NCI-H2107 (cell line): ENCODE results near the gene CCNB1.
"Not testable (repeated sequence)": the region's sequence is repeated elsewhere in the genome, so short reads cannot be mapped to it uniquely, and the experiment has no call there.

Experiments used
- DNase-seq: peaks from one replicate; lab custom pipeline; 2025; lab: John Stamatoyannopoulos, UW

The CCNB1 gene

GRCh38 chr5:69184621-69185020 is 17.7 kb downstream of the CCNB1 start:
- no peak for DNase-seq

- DNase-seq: no peak
Observed at GRCh38 chr5:69187342-69187741, 20.4 kb downstream of the CCNB1 start.

DNA sequence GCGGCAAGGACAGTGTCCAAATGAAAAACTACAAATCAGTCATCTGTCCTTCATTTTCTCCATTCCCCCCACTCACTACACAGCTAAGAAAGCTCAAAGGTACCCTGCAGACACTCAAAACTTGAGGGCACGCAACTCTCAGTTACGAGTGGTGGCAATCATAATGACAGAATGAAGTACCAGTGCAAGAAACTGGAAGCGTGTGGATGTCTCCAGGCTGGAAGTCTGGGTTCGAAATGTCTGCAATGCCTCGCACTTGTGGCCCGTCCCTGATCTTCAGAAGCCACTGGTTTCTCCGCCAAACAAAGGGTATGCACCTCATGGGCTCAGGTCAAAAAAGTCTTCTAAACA is 21.8 kb downstream of the CCNB1 start:
- no peak for DNase-seq

- peak; percentile 74 for DNase-seq
Observed at GRCh38 chr5:69189162-69190086, 22.5 kb downstream of the CCNB1 start, which contains the start of gene CENPH. CENPH (plus strand) TSS chr5:69189583; CDS start chr5:69189635, 52 bp downstream.

DNA sequence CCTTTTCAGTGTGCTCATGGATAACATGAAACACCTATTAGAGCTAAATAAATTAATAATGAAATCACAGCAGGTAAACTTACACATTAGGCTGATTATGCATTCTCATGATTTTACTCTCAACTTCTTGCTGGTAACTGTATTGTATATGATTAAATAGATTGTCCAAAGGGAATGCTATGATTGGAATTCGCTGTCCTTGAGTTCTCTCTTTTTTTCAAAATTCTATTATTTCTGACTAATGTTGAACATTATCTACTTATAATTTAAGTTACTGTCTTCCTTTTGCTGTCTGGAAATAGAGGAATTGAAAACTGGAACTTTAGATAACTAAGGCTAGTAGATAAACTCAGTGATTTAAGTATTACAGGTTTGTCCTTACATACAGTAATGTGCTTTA is 35.5 kb downstream of the CCNB1 start:
- no peak for DNase-seq

DNA sequence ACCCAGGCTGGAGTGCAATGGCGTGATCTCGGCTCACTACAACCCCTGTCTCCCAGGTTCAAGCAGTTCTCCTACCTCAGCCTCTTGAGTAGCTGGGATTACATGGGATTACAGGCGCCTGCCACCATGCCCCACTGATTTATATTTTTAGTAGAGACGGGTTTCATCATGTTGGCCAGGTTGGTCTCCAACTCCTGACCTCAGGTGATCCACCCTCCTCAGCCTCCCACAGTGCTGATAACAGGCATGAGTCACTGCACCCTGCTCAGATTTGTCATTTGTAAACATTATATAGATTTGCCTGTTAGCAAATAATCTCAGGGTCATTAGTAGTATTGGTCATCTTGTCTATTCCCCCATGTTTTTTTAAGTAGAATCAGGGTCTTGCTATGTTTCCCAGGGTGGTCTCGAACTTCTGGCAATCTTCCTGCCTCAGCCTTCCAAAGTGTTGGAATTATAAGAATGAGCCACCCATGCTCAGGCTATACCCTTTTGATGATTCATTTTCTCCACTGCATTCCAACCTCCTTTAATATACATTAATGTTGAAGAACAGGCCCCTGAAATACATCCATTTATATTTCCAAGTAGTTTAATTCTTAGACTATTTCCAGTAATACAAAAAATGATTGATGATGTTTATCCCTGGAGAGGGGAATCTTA is 39.7 kb downstream of the CCNB1 start:
- no peak for DNase-seq

- no peak for DNase-seq
Observed at GRCh38 chr5:69209602-69210001, 42.7 kb downstream of the CCNB1 start.

- no peak for DNase-seq
Observed at GRCh38 chr5:69211200-69211599, 44.2 kb downstream of the CCNB1 start.

GRCh38 chr5:69212022-69212421 is 45.1 kb downstream of the CCNB1 start:
- DNase-seq: no peak

- no peak for DNase-seq
Observed at GRCh38 chr5:69213513-69214215, 46.7 kb downstream of the CCNB1 start.

DNA sequence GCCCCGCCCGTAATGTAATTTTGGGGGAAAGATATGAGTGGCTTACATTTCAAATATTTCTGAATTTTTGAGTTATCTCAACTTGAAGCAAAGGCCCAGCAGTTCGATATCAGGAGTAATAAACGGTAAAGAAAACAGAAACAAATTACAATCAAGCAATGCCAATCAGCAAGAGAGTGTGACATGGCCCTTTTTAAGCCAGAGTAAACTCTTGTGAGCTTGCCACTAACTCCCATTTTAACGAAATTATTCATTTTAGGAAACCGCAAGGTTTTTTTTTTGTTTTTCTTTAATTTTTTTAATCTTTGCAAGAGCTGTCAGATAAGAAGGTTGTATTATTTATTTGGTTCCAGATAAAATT is 50.2 kb downstream of the CCNB1 start:
- DNase-seq: no peak

DNA sequence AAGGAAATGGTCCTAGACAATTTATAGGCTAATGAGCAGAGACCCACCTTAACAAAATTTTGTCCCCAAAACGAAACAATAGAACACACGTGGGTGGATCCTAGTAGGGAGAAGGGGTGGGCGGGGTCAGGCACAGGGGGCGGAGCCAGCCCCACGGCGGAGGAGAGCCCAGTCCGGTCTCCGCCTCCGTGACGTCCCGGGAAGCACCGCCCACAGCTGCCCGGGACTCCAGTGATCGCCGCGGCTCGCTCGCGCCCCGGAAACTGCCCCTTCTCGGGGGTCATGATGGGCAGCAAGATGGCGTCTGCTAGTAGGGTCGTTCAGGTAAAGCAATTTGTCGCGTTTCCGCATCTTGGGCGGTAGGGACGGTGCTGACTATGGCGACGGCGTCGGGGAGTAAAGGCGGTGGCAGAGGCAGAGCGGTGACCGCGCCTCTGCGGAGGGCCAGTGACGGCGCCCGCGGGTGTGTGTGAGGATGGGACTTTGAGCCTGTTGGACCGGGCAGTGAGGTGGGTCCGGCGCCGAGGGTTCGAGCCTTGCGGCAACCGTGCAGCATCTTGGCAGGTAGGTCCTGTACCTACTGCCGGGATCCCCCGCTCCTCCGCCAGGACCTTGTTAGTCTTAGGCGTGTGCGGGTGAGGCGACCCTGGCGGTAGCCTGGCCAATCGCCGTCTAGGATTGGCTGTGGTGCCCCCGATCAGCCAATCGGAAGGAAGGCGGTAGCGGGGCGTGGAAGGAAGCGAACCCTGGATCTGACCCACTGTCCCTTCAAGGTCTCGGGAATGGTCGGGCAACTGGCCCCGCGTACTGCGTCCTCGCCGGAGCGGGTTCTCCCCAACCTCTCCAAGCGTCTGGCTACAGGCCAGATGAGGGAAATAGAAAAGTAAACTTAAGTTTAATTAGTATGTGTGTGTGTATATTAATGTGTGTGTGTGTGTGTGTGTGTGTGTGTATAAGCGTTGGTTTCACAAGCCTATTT is 50.9 kb downstream of the CCNB1 start:
- peak; percentile 54 for DNase-seq

- no peak for DNase-seq
Observed at GRCh38 chr5:69219939-69220338, 53.0 kb downstream of the CCNB1 start.

DNA sequence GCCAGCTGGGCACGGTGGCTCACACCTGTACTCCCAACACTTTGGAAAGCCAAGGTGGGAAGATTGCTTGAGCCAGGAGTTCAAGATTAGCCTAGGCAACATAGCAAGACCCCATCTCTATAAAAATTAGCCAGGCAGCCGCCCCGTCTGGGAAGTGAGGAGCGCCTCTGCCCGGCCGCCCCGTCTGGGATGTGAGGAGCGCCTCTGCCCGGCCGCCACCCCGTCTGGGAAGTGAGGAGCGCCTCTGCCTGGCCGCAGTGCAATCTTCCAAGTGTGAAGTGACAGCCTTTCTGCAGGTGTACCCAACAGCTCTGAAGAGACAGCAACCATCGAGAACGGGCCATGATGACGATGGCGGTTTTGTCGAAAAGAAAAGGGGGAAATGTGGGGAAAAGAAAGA is 53.4 kb downstream of the CCNB1 start:
- not testable (repeated sequence) for DNase-seq

- not testable (repeated sequence) for DNase-seq
Observed at GRCh38 chr5:69220833-69221232, 53.9 kb downstream of the CCNB1 start.

DNA sequence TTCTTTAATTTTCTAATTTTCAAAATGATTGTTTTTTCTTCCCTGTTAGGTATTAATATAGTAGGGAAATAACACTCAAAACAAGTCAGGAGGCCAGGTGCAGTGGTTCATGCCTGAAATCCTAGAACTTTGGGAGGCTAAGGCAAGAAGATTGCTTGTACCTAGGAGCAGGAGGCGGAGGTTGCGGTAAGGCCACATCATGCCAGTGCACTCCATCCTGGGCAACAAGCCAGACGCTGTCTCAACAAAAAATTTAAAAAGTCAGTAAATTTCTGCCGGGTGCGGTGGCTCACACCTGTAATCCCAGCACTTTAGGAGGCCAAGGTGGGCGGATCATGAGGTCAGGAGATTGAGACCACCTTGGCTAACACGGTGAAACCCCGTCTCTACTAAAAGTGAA is 57.6 kb downstream of the CCNB1 start:
- no peak for DNase-seq

DNA sequence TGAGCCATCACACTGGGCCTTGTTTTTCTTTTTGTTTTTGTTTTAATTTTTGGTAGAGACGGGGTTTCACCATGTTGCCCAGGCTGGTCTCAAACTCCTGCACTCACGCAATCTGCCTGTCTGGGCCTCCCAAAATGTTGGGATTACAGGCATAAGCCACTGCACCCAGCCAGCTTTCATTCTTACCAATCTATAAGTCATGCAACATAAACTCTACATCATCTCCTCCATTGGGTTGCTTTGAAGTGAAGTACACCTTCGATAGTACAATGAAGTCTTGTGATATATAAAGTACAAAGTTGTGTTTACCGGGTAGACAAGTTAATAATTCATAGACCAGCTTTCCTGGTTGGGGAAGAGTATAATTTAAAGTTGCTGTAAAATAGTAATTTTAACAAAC is 58.9 kb downstream of the CCNB1 start:
- DNase-seq: no peak
